Measurements from ENCODE around the gene BTBD10.

Gene BTBD10

DNA sequence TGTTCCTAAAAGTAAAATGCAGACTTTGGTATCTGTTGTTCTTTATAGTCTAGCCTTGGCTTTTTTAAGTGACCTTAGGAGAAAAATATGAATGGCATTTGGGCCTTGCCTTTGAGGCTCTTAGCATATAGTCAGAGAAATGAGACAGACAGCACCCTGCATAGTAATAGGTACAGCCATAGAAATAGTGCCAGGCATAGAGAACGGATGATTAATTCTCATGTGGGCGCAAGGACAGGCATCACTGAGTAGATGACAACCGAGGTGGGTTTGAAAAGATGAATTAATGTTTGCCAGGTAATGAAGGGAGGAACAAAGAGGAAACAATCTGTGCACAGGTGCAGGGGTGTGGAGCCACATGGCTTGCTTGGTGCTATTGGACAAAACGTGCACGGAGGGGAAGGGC, 95.0 kb downstream of the BTBD10 start:
- no peak for DNase-seq

DNA sequence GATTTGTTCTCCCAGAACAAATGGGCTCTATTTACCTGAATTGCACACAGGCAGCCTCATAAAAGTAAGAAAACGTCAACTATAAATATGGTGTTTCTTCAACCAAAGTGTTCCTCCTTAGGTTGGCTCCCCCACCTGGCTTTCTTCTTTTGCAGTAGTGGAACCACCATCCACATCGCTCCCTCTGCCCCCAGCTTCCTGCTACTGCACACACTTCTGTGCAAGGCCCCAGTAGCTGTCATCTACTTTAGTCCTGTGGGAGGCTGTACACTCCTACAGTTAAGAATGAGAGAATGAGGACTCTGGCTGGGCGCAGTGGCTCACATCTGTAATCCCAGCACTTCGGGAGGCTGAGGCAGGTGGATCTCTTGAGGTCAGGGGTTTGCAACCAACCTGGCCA, 95.9 kb downstream of the BTBD10 start:
- peak in 1 of 2 experiments; percentile 6 for DNase-seq

DNA sequence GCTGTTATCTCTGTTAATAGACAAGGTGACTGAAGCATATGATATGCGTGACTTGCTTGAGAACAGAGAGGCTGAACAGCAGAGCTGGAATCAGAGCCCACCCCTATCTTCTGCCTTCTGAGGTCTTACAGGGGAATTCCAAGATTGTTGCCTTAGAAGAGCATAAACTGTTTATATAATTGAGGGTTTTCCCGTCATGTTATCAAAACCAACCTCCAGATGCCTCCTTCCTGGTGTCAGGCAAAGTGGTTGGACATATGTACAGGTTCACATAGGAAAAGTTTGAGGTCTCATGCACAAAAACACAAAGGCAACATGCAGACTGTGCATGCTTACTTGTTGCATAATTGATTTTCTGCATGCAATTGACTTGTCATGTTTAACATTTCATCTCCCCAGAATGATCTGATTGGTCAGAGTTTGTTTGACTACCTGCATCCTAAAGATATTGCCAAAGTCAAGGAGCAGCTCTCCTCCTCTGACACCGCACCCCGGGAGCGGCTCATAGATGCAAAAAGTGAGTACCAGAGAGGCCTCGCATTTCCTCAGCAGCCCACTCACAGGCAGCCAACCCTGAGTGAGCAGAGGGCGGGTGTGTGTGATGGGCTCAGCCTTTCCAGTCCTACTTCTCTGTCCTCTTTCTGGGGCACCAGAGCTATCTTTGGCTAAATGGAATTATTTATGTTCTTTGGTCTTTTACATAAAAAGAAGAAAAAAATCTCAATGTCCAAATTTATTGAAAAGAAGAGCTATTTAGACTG, 96.6 kb downstream of the BTBD10 start:
- no peak for DNase-seq

DNA sequence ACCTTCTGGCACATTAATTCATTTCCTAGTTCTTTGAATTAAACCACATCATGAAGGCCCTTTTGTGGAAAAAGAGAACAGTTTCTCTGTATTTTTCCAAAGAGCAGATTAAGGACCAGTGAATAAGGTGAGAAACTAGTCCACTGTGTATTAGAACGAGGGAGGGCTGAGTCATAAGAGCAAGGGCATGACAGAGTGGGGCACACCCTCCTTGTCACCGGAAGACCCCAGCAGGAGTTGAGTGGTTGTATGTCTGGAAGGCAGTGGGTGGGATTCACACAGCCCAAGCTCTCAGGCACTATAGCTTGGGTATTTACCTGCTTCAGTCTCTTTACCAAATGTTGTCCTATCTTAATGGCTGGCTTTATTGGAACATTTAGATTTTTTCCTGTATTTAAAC, 98.6 kb downstream of the BTBD10 start:
- DNase-seq = no peak

GRCh38 chr11:13362596-13363109, 100.4 kb downstream of the BTBD10 start:
- no peak for DNase-seq

- no peak for DNase-seq
These were observed 104.3 kb downstream of the BTBD10 start for GRCh38 chr11:13358596-13359270.

GRCh38 chr11:13357232-13357631, 105.8 kb downstream of the BTBD10 start:
- DNase-seq = no peak

- no peak for DNase-seq
These were observed 107.8 kb downstream of the BTBD10 start for GRCh38 chr11:13355191-13355590.

DNA sequence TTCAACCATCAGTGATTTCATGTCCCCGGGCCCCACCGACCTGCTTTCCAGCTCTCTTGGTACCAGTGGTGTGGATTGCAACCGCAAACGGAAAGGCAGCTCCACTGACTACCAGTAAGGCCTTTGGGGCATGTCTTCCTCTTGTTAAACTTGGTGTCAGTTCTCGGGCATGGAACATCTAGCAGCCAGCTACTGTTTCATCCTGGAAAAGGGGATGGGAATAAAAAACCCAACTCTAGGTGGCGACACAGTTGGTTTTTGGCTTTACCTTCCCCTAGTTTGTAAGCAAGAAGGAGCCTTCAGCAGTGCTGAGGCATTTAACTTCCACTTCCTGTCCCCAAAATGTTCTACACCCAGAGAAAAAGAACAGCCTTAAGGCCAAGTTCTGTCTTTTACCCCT, 108.7 kb downstream of the BTBD10 start:
- peak; percentile 12 to 40 for DNase-seq

GRCh38 chr11:13352711-13353110, 110.3 kb downstream of the BTBD10 start:
- no peak for DNase-seq

GRCh38 chr11:13349581-13349980, 113.4 kb downstream of the BTBD10 start:
- no peak for DNase-seq

GRCh38 chr11:13349046-13349445, 114.0 kb downstream of the BTBD10 start:
- DNase-seq = no peak

- peak; percentile 47 to 71 for DNase-seq
These were observed 114.7 kb downstream of the BTBD10 start for GRCh38 chr11:13348305-13348704.

- no peak for DNase-seq
These were observed 115.1 kb downstream of the BTBD10 start for GRCh38 chr11:13347901-13348300.

- no peak for DNase-seq
These were observed 116.6 kb downstream of the BTBD10 start for GRCh38 chr11:13346470-13346869.

- no peak for DNase-seq
These were observed 118.2 kb downstream of the BTBD10 start for GRCh38 chr11:13344818-13345217.

GRCh38 chr11:13343931-13344717, 118.9 kb downstream of the BTBD10 start:
- peak; percentile 68 to 79 for DNase-seq

DNA sequence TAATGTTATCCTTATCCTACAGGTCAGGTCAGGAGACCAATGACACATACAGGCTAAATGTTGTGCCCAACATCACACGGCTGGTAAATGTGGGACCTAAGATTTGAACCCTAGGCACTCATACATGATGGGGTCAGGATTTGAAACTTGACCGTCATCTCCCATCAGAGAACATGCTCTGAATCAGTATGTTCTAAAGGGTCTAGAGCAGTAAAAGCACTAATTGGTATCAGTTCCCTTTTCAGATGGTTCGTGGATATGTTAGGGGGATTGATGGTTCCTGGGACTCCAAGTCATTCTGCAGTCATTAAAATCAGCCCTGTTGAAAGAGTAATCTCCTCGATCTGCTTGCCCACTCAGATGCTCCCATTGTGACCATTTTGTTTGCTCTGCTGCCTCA, 120.0 kb downstream of the BTBD10 start:
- DNase-seq = no peak

DNA sequence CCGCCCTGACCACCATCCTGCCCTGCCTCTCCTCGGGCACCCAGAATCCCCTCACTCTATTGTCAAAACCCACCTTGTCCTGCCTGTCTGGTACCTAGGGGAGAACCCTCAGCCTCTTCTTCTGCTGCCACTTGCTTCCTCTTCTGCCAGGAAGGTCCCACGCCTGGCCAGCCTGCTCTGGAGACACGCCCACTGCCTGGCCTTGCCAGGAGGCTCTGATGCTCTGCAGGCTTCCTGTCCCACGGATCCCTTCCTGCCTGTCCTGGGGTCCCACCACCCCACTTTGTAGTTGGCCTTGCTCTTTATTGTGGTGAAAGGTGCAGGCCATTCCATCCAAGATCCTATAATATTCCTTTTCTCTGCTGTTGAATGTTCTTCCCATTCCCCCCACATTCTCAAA, 122.0 kb downstream of the BTBD10 start:
- DNase-seq = peak; percentile 22

DNA sequence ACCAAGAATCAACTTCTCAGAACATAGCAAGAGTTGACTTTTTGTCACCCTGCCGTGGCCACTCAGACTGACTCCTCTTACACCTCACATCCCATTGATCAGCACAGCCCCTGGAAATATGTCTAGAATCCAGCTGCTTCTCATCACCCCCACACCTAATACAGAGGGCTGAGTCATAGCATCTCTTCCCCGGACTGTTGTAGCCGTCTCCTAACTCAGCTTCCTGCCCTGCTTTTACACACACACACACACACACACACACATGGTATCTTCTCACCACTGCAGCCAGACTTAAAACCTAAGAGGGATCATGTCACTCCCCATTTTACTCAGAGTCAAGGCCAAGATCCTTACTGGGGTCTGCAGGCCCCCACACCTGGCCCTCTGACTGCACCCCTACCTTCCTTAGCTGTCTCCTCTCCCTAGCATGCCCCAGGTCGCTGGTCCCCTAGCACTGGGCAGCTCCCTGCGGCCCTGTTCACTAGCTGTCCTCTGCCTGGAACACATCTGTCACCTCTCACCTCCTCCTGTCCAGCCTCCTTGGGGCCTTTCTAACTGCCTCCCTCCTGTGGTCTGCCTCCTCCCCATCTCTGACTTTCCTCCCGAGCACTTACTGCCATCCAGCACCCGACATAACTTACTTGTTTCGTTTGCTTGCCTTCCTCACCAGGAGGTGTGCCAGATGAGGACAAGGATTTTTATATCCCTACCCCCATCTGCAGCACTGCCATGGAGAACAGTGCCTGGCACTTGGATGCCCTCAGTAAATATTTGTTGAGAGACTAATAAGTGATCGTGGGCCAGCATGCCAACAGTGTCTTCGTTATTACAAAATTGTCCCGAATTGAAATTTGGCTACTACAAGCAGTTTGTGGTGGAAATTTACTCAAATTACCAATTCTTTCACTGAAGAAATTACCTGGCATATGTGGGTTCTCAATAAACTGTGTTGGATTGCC, 123.5 kb downstream of the BTBD10 start:
- peak; percentile 74 to 75 for DNase-seq

DNA sequence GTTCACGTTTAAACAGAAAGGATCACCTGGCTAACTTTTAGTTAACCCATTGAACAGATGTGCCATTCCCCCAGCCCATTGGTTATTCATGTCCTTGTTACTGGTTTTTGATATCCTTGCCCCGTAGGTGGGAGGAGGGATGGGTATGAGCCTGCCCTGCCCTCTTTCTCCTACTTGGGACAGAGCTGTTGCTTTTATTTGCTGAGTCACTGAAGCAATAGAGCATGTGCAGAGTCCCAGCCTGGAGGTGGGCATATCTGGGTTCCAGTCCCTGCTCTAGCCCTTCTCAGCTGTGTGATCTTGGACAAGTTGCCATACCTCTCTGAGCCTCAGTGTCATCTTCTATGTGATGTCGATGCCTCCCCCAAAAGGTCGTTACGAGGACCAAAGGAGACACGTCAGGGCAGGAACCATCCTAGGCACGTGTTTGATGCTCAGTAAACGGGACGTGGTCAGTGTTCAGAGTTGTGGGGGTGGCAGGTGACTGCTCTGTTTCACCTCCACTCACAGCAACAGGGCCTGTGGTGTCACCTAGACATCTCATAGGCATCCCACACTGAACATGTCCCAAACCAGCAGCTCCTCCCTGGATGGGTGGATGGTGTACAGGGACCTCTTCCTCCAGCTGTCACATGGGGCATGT, 124.5 kb downstream of the BTBD10 start:
- DNase-seq = no peak

GRCh38 chr11:13338019-13338426, 125.0 kb downstream of the BTBD10 start:
- no peak for DNase-seq

Data from Kasumi-1 (cell line).